ENCODE data around the gene PLK3. TPM values are rescaled to one million over a fixed set of nuclear protein-coding genes. Genes with fewer than 3 reads are reported as not detected.

Gene PLK3
- total and polyA plus RNA-seq, 8 donors, result 8.1 to 47.2 (median 13.1) TPM

DNA sequence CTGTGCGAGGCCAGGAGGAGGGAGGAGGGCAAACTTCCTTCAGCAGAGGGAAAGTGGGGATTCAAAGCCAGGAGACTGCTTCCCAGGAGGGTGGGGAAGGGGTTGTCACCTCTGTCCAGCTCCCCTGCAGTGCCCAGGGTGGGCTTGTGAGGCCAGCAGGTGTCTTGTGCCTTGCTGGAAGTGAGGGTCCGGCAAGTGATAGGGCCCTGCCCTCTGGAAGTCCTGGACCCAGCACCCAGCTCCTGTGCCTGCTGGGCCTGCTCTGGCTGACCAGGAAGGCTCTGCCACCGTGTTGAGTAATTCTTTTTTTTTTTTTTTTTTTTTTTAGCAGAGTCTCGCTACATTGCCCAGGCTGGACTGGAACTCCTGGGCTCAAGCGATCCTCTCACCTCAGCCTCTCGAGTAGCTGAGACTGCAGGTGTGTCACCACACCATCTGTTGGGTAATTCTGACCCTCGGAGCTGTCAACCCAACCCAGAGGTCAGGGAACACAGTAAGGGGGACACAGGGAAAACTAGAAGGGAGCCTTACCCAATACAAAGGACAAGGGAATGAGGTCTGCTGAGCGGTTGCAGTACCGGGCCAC, 13.2 kb upstream of the PLK3 start:
- TF ChIP-seq, protein P1, sequence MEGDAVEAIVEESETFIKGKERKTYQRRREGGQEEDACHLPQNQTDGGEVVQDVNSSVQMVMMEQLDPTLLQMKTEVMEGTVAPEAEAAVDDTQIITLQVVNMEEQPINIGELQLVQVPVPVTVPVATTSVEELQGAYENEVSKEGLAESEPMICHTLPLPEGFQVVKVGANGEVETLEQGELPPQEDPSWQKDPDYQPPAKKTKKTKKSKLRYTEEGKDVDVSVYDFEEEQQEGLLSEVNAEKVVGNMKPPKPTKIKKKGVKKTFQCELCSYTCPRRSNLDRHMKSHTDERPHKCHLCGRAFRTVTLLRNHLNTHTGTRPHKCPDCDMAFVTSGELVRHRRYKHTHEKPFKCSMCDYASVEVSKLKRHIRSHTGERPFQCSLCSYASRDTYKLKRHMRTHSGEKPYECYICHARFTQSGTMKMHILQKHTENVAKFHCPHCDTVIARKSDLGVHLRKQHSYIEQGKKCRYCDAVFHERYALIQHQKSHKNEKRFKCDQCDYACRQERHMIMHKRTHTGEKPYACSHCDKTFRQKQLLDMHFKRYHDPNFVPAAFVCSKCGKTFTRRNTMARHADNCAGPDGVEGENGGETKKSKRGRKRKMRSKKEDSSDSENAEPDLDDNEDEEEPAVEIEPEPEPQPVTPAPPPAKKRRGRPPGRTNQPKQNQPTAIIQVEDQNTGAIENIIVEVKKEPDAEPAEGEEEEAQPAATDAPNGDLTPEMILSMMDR (IDR thresholded peaks at IDR 0.05), result no peak
- Histone ChIP-seq H3K36me3 (peaks cover 0 to 4% of the 10 kb centered on the region in 2 donors), H3K4me3 (peak overlapping the region in 1 of 2 donors; percentile 41), H3K27me3 (peaks cover 0 to 9% of the 10 kb centered on the region in 2 donors), H3K9me3 (no peaks in the 10 kb centered on the region), H3K4me1 (peaks cover 16 to 37% of the 10 kb centered on the region in 2 donors), H3K27ac (peak overlapping the region in 1 of 2 donors; percentile 48)
- DNase-seq (peak in 1 of 4 donors; percentile 49), ATAC-seq (no peak)
- intact Hi-C loops (cut with DNase I), result loop anchor here in 1 of 2 donors (10.0 kb wide), 1 partner anchor 68 kb away; no protein-coding TSS in a partner anchor

DNA sequence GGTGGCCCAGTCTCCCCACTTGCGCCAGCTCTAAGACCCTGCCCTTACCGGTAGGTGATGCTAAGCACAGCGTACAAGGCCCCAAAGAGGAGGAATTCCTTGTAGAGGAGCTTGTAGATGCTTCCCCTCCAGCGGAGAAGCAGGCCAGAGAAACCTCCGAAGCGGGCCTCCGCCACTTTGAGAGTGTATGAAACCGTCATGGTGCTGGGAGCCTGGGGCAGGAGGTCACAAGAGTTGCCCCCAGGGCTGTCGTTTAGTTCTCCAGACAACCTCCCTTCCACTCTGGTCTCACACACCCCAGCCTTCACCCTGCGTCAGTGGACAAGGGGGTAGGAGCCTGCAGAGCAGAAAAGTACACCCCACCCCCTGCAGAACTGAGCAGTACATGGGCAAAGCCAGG, 12.7 kb upstream of the PLK3 start:
- no peak for ATAC-seq
- peak in 1 of 4 donors; percentile 51 for DNase-seq
- no peaks in the 10 kb centered on the region for H3K36me3 ChIP-seq
- no peak overlapping the region for H3K27ac ChIP-seq
- H3K4me3 ChIP-seq, result no peak overlapping the region
- no peaks in the 10 kb centered on the region for H3K9me3 ChIP-seq
- peaks cover 0 to 9% of the 10 kb centered on the region in 2 donors for H3K27me3 ChIP-seq
- H3K4me1 ChIP-seq, result peaks cover 16 to 37% of the 10 kb centered on the region in 2 donors
- TF ChIP-seq, protein P1 (IDR thresholded peaks at IDR 0.05), result no peak
- intact Hi-C loops (cut with DNase I), result loop anchor here in 1 of 2 donors (10.0 kb wide), 1 partner anchor 67 kb away; no protein-coding TSS in a partner anchor

DNA sequence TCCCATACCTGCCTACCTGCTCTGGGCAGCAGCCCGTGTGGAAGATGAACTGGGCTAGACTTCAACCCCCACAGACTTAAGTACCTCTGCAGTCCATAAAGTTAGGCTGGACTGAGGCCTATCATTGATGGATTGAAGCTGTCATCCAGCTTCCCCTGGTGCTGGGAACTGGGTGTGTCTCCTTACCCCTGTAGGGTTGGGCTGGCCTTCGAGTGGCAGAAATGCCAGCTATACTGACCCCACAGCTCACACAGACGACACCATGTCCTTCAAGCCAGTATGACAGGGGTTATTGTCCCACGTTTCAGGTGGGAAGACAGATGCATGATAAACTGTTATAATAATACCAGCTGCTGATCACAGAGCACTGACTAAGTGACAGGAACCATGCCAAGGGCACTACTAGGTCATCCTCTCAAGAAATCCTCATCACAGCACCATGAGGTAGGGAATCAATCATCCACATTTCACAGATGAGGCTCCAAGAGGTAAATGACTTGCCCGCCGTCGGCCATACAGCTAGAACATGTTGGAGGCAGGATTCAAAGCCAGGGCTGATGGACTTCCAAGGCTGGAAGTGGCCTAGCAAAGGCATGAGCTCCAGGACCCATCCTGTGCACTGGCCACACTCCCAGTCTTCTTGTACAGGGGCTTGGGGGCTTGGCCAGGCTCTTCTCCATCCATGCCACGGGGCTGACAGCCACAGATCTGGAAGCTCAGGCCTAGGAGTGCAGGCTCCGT, 11.9 kb upstream of the PLK3 start, which contains the start of gene BEST4:
TSS of gene BEST4 (minus strand) at position 51 of the 741 bp plus-strand sequence. CDS start 465 bp downstream, outside the sequence.
- Histone ChIP-seq H3K36me3 (no peaks in the 10 kb centered on the region), H3K27ac (no peak within 1 kb of the TSS), H3K27me3 (peaks cover 0 to 9% of the 10 kb centered on the region in 2 donors), H3K9me3 (no peaks in the 10 kb centered on the region), H3K4me1 (peaks cover 16 to 36% of the 10 kb centered on the region in 2 donors), H3K4me3 (no peak within 1 kb of the TSS)
- intact Hi-C loops (cut with DNase I), result loop anchor here in 1 of 2 donors (10.0 kb wide), 1 partner anchor 67 kb away; no protein-coding TSS in a partner anchor
- TF ChIP-seq, protein P1 (IDR thresholded peaks at IDR 0.05), result no peak
- DNase-seq (peak in 1 of 4 donors; percentile 30), ATAC-seq (no peak)

DNA sequence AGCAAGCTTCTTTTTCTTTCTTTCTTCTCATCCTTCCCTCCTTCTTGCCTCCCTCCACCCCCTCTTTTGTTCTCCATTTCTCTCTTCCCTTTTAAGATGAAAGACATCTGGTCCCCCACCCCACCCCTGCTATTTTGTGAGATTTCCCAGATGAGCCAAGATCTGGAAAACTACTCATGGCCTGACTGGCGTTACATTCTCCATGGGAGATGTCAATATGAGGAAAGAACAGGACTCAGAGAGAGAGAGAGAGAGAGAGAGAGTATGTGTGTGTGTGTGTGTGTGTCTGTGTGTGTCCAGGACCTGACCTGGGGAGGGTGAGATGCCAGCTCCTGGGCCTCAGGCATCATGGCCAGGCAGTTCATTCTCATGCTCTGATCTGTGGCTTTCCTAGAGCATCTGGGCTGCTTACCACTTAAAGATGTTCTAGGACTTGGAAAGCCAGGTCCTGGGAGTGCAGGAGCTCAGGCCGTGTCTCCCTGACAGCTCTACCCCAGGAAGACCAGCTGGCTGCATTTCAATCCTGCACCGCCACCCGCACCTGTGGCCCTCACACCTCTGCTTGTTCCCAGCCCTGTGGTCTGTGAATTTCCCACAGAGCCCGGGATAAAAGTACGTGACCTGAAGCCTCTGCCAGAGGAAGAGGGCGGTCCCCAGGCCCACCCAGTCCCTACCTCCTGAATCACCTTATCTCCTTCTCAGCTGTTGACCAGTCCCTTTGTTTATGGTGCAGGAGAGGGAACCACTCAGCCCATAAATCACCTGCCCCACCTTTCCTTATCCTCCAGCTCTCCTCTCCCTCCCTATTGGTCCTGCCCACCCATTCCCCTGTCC, 9.0 kb upstream of the PLK3 start:
- ATAC-seq (no peak), DNase-seq (peak in 2 of 4 donors; percentile 3 to 53)
- TF ChIP-seq, protein P1 (IDR thresholded peaks at IDR 0.05), result no peak
- Histone ChIP-seq H3K4me3 (no peak overlapping the region), H3K27me3 (no peaks in the 10 kb centered on the region), H3K4me1 (peaks cover 2 to 7% of the 10 kb centered on the region in 2 donors), H3K36me3 (no peaks in the 10 kb centered on the region), H3K9me3 (no peaks in the 10 kb centered on the region), H3K27ac (no peak overlapping the region)
- intact Hi-C loops (cut with DNase I), result no loop called here
